Astrocyte (in vitro differentiated cells and primary cell): ENCODE measurements around the gene KIAA0232. TPM values are rescaled to one million over a fixed set of nuclear protein-coding genes. Genes with fewer than 3 reads are reported as not detected.

Experiments used
- DNase-seq: peaks from one replicate; pipeline ENCODE4 v3.0.0-alpha.2; 2010; ENCODE audit warnings: low read depth
- FAIRE-seq: peaks from 2 replicates; lab custom pipeline; 2011; peaks lifted over from hg19 to GRCh38; lab: Jason Lieb, UNC
- H2AFZ ChIP-seq: 2 replicates; pipeline ENCODE4 v1.6.0; 2012; ENCODE audit warnings: low read depth, low read length, inconsistent platforms
- H3K27ac ChIP-seq: 2 replicates; pipeline ENCODE4 v1.5.1; 2011; ENCODE audit warnings: low read depth, low read length, inconsistent platforms
- H3K27me3 ChIP-seq: 2 replicates; pipeline ENCODE4 v1.6.0; 2011; ENCODE audit warnings: low read length, inconsistent platforms; ENCODE audit not compliant: insufficient read depth
- H3K36me3 ChIP-seq: 2 replicates; pipeline ENCODE4 v1.5.1; 2011; ENCODE audit warnings: low read length, inconsistent platforms; ENCODE audit not compliant: insufficient read depth
- H3K4me1 ChIP-seq: 2 replicates; pipeline ENCODE4 v1.5.1; 2011; ENCODE audit warnings: low read length, inconsistent platforms; ENCODE audit not compliant: insufficient read depth
- H3K4me2 ChIP-seq: 2 replicates; pipeline ENCODE4 v1.6.0; 2012; ENCODE audit warnings: low read length, inconsistent platforms
- H3K4me3 ChIP-seq: 2 replicates; pipeline ENCODE4 v1.5.1; 2011; ENCODE audit warnings: low read depth, mild to moderate bottlenecking, low read length, inconsistent platforms; ENCODE audit not compliant: insufficient read depth
- H3K79me2 ChIP-seq: 2 replicates; pipeline ENCODE4 v1.6.0; 2012; ENCODE audit warnings: mild to moderate bottlenecking, low read length, inconsistent platforms; ENCODE audit not compliant: insufficient read depth
- H3K9ac ChIP-seq: 2 replicates; pipeline ENCODE4 v1.6.0; 2012; ENCODE audit warnings: mild to moderate bottlenecking, low read length, inconsistent platforms
- H3K9me3 ChIP-seq: 2 replicates; pipeline ENCODE4 v1.5.1; 2012; ENCODE audit warnings: low read depth, mild to moderate bottlenecking, low read length, inconsistent platforms; ENCODE audit not compliant: insufficient read depth
- H4K20me1 ChIP-seq: 2 replicates; pipeline ENCODE4 v1.6.0; 2012; ENCODE audit warnings: low read length, inconsistent platforms; ENCODE audit not compliant: insufficient read depth
- H3K27ac Mint-ChIP-seq: one replicate; pipeline ENCODE4 v1.8.0; 2021; ENCODE audit warnings: mild to moderate bottlenecking, mixed read lengths; ENCODE audit not compliant: unreplicated experiment
- H3K27me3 Mint-ChIP-seq: one replicate; pipeline ENCODE4 v1.8.0; 2021; ENCODE audit warnings: low read depth, mixed read lengths; ENCODE audit not compliant: unreplicated experiment
- H3K36me3 Mint-ChIP-seq: one replicate; pipeline ENCODE4 v1.8.0; 2021; ENCODE audit warnings: low read depth, mixed read lengths; ENCODE audit not compliant: unreplicated experiment
- H3K4me1 Mint-ChIP-seq: one replicate; pipeline ENCODE4 v1.8.0; 2021; ENCODE audit warnings: low read depth, mixed read lengths; ENCODE audit not compliant: unreplicated experiment
- H3K4me3 Mint-ChIP-seq: one replicate; pipeline ENCODE4 v1.8.0; 2021; ENCODE audit warnings: mild to moderate bottlenecking, moderate library complexity, mixed read lengths; ENCODE audit not compliant: unreplicated experiment
- H3K9me3 Mint-ChIP-seq: one replicate; pipeline ENCODE4 v1.8.0; 2021; ENCODE audit warnings: mild to moderate bottlenecking, mixed read lengths; ENCODE audit not compliant: unreplicated experiment
- CTCF ChIP-seq: IDR thresholded peaks from 2 replicates; pipeline ENCODE4 v1.5.1; 2011; ENCODE audit warnings: low read depth, mild to moderate bottlenecking, inconsistent platforms, low read length, moderate library complexity; ENCODE audit not compliant: insufficient read depth
- EZH2 ChIP-seq: IDR thresholded peaks from 2 replicates; pipeline ENCODE4 v1.6.1; 2012; ENCODE audit warnings: mild to moderate bottlenecking, low read length, inconsistent platforms; ENCODE audit not compliant: insufficient read depth
- total RNA-seq: library from RNA; stranded (reverse); gene quantifications from 2 replicates; pipeline ENCODE4 v1.2.1, GENCODE V29; 2021

The KIAA0232 gene
- total RNA-seq, 1 donor from 2014 or later: 27.6 TPM

- Histone ChIP-seq H3K79me2 (peaks cover 15% of the 10 kb centered on the region), H3K27ac (no peak overlapping the region), H3K27me3 (no peaks in the 10 kb centered on the region), H4K20me1 (peaks cover 16% of the 10 kb centered on the region), H3K9me3 (no peaks in the 10 kb centered on the region), H3K4me2 (no peak overlapping the region), H3K36me3 (peaks cover 7% of the 10 kb centered on the region), H3K4me1 (peaks cover 5% of the 10 kb centered on the region), H3K9ac (no peak overlapping the region), H2AFZ (no peak overlapping the region), H3K4me3 (no peak overlapping the region)
- H3K27me3 Mint-ChIP-seq: no peaks in the 10 kb centered on the region
- no peak overlapping the region for H3K27ac Mint-ChIP-seq
- no peaks in the 10 kb centered on the region for H3K9me3 Mint-ChIP-seq
- peaks cover 30% of the 10 kb centered on the region for H3K36me3 Mint-ChIP-seq
- H3K4me3 Mint-ChIP-seq: no peak overlapping the region
- TF ChIP-seq EZH2 (no peak), CTCF (no peak)
- FAIRE-seq (no peak), DNase-seq (no peak)
- peaks cover 16% of the 10 kb centered on the region for H3K4me1 Mint-ChIP-seq
Observed at GRCh38 chr4:6852582-6852981, 70.1 kb downstream of the KIAA0232 start.

GRCh38 chr4:6854098-6854744 is 71.7 kb downstream of the KIAA0232 start:
- FAIRE-seq (no peak), DNase-seq (no peak)
- Histone ChIP-seq H4K20me1 (peaks cover 5% of the 10 kb centered on the region), H3K4me2 (no peak overlapping the region), H3K27me3 (no peaks in the 10 kb centered on the region), H3K79me2 (peaks cover 2% of the 10 kb centered on the region), H3K9ac (no peak overlapping the region), H3K36me3 (peaks cover 9% of the 10 kb centered on the region), H3K4me3 (no peak overlapping the region), H3K27ac (no peak overlapping the region), H2AFZ (no peak overlapping the region), H3K9me3 (no peaks in the 10 kb centered on the region), H3K4me1 (peaks cover 5% of the 10 kb centered on the region)
- no peaks in the 10 kb centered on the region for H3K9me3 Mint-ChIP-seq
- peaks cover 16% of the 10 kb centered on the region for H3K4me1 Mint-ChIP-seq
- no peak overlapping the region for H3K4me3 Mint-ChIP-seq
- no peaks in the 10 kb centered on the region for H3K27me3 Mint-ChIP-seq
- no peak for TF ChIP-seq EZH2
- no peak for TF ChIP-seq CTCF
- peak overlapping the region; percentile 34 for H3K27ac Mint-ChIP-seq
- H3K36me3 Mint-ChIP-seq: peaks cover 26% of the 10 kb centered on the region

GRCh38 chr4:6855692-6856297 is 73.3 kb downstream of the KIAA0232 start:
- Mint-ChIP-seq H3K4me1 (peaks cover 16% of the 10 kb centered on the region), H3K9me3 (no peaks in the 10 kb centered on the region), H3K27ac (peak overlapping the region; percentile 85), H3K36me3 (peaks cover 21% of the 10 kb centered on the region), H3K4me3 (peak overlapping the region; percentile 0), H3K27me3 (no peaks in the 10 kb centered on the region)
- Histone ChIP-seq H3K9me3 (no peaks in the 10 kb centered on the region), H3K27me3 (no peaks in the 10 kb centered on the region), H3K4me1 (peaks cover 5% of the 10 kb centered on the region), H3K4me2 (peak overlapping the region; percentile 29), H3K4me3 (no peak overlapping the region), H3K9ac (peak overlapping the region; percentile 8), H3K79me2 (peaks cover 2% of the 10 kb centered on the region), H3K36me3 (peaks cover 9% of the 10 kb centered on the region), H4K20me1 (peaks cover 5% of the 10 kb centered on the region), H2AFZ (no peak overlapping the region), H3K27ac (peak overlapping the region; percentile 48)
- DNase-seq (peak; percentile 73), FAIRE-seq (peak; percentile 37)
- TF ChIP-seq CTCF (no peak), EZH2 (no peak)
